ENCODE data around the gene NR1H4. TPM values are rescaled to one million over a fixed set of nuclear protein-coding genes. Genes with fewer than 3 reads are reported as not detected.

Gene NR1H4
- total and polyA plus RNA-seq, 2 of the 8 experiments (the other 6 are each of a cell fraction or from before 2014, with no cell fraction given) = not detected

DNA sequence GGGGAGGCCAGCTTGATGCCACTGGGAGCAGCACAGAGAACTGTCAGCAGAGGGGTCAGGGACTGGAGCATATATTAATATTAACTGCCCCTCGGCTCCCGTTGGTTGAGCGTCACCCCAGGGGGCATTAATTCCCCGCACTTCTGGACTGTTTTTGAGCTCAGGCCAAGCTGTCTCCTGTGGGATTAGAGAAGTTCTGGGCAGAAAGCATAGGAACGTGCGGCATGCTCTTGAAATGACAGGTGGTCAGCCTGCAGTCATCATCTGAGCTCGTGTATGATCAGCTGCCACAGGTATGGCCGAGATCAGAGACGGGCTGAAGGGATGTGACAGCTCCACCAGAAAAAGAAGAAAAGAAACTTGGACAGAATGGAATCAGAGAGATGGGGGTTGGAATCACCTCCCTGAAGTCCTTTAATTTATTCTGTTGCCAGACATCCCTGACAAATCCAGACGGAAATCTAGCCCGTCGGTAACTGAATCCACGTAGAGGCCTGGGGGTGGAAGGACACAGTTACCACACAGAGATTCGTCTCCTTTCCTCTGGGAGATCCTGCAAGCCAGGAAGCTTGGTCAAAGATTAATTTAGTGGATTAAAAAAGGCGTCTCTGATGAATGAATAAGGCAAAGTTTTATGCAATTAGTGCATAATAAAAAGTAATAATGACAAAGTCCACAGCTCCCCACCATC, 23.6 kb downstream of the NR1H4 start:
- Histone ChIP-seq H3K27me3 (replicated peaks in 1 of 4; ENCODE audit: control insufficient read depth in 3 of 4, extremely low read depth in 1 of 4, insufficient read depth in 3 of 4, low read length in 3 of 4) (no peaks in the 10 kb centered on the region), H2BK15ac (ENCODE audit: low read length) (no peak overlapping the region), H2AFZ (ENCODE audit: low read length) (no peak overlapping the region), H2AK5ac (ENCODE audit: low read depth, low read length) (no peak overlapping the region), H3K4me2 (ENCODE audit: insufficient read depth in 1 of 2, low read depth in 2 of 2, low read length in 2 of 2) (no peak overlapping the region), H3K9me3 (ENCODE audit: insufficient read depth in 2 of 2, low read depth in 1 of 2, low read length in 1 of 2) (0 out of 4 replicates have a peak, but pooled peaks cover 0 to 2% of the 10 kb centered on the region in 2 experiments), H4K5ac (ENCODE audit: insufficient read length, low read depth, low read length) (no peak overlapping the region), H3K79me2 (ENCODE audit: control insufficient read depth in 1 of 2, insufficient read depth in 2 of 2, low read length in 2 of 2) (no peaks in the 10 kb centered on the region), H4K20me1 (replicated peaks in 1 of 2; ENCODE audit: control insufficient read depth in 1 of 2, insufficient read depth in 2 of 2, low read length in 2 of 2) (no peaks in the 10 kb centered on the region), H3K36me3 (ENCODE audit: control insufficient read depth in 2 of 4, insufficient read depth in 4 of 4, low read length in 3 of 4) (no peaks in the 10 kb centered on the region), H3K27ac (ENCODE audit: low read depth, low read length) (no peak overlapping the region), H3K14ac (ENCODE audit: insufficient read length) (no peak overlapping the region), H2BK20ac (ENCODE audit: low read length) (no peak overlapping the region), H3K56ac (replicated peaks; ENCODE audit: insufficient read length, low read depth, low read length) (no peak overlapping the region), H3K4me3 (ENCODE audit: extremely low read depth in 1 of 4, insufficient read depth in 2 of 4, low read depth in 3 of 4, low read length in 4 of 4) (no peak overlapping the region), H3K4ac (replicated peaks; ENCODE audit: insufficient read length, low read depth, low read length) (no peak overlapping the region), H2BK12ac (ENCODE audit: low read depth, low read length) (no peak overlapping the region), H3K79me1 (ENCODE audit: low read depth, low read length) (no peaks in the 10 kb centered on the region), H3K18ac (ENCODE audit: extremely low read depth, low read length) (no peak overlapping the region), H2BK5ac (ENCODE audit: low read depth, low read length) (no peak overlapping the region), H2BK120ac (replicated peaks; ENCODE audit: low read depth, low read length) (no peak overlapping the region), H3K23me2 (ENCODE audit: low read depth, low read length) (no peaks in the 10 kb centered on the region), H3K4me1 (replicated peaks in 1 of 4; ENCODE audit: control insufficient read depth in 3 of 4, insufficient read depth in 4 of 4, low read length in 3 of 4) (no peaks in the 10 kb centered on the region), H4K8ac (ENCODE audit: extremely low read depth, insufficient read depth, low read length) (no peak overlapping the region), H4K91ac (replicated peaks; ENCODE audit: insufficient read length, low read length) (no peak overlapping the region), H3K9ac (replicated peaks in 1 of 4; ENCODE audit: extremely low read depth in 1 of 4, low read depth in 3 of 4, low read length in 3 of 4) (no peak overlapping the region), H3K23ac (ENCODE audit: insufficient read length) (no peak overlapping the region)
- whole genome bisulfite sequencing, 2 experiments (ENCODE audit: extremely low coverage in 1 of 2, insufficient coverage in 1 of 2, insufficient read length in 1 of 2, insufficient replicate concordance in 2 of 2, low coverage in 1 of 2, low lambda C conversion rate in 2 of 2, missing lambda C conversion rate in 1 of 2) = 87% methylated on average over 15 of the region's 15 CpGs; no CpG with 5 or more reads in 1 of the 2 experiments
- ChIA-PET CTCF (ENCODE audit: partially characterized antibody) (interaction anchor here (0.6 to 1.3 kb wide), 2 partner anchors 17 to 31 kb away, joined by 5 read pairs; no protein-coding TSS in a partner anchor), POLR2A (ENCODE audit: partially characterized antibody) (no interaction called here)
- DNase-seq (ENCODE audit: low read depth in 1 of 2, low spot score in 2 of 2) (no peak), FAIRE-seq (no peak)
- TF ChIP-seq BRCA1 (IDR thresholded peaks at IDR 0.05; ENCODE audit: low read depth, low read length) = no peak
- no peak for TF ChIP-seq SP2 (IDR thresholded peaks at IDR 0.05; ENCODE audit: low read length)
- no peak for TF ChIP-seq HDAC6 (IDR thresholded peaks at IDR 0.05; ENCODE audit: low read depth, low read length)
- TF ChIP-seq, protein P1, sequence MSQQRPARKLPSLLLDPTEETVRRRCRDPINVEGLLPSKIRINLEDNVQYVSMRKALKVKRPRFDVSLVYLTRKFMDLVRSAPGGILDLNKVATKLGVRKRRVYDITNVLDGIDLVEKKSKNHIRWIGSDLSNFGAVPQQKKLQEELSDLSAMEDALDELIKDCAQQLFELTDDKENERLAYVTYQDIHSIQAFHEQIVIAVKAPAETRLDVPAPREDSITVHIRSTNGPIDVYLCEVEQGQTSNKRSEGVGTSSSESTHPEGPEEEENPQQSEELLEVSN (IDR thresholded peaks at IDR 0.05) = no peak
- TF ChIP-seq EP300 (IDR thresholded peaks at IDR 0.05; ENCODE audit: borderline replicate concordance in 1 of 2, low read depth in 2 of 2, low read length in 2 of 2) = no peak
- TF ChIP-seq BACH1 (IDR thresholded peaks at IDR 0.05; ENCODE audit: low read length) = no peak
- TF ChIP-seq SIRT6 (IDR thresholded peaks at IDR 0.05; ENCODE audit: low read length) = no peak
- TF ChIP-seq, protein P2, sequence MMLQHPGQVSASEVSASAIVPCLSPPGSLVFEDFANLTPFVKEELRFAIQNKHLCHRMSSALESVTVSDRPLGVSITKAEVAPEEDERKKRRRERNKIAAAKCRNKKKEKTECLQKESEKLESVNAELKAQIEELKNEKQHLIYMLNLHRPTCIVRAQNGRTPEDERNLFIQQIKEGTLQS (IDR thresholded peaks at IDR 0.05; ENCODE audit: insufficient read depth, low read depth, low read length) = no peak
- TF ChIP-seq FOSL1 (IDR thresholded peaks at IDR 0.05; ENCODE audit: insufficient read depth, low read depth, low read length) = no peak
- no peak for TF ChIP-seq ASH2L (IDR thresholded peaks at IDR 0.05; ENCODE audit: low read length)
- TF ChIP-seq CHD2 (IDR thresholded peaks at IDR 0.05; ENCODE audit: low read length) = no peak
- TF ChIP-seq KDM4A (IDR thresholded peaks at IDR 0.05; ENCODE audit: low read depth, low read length, severe bottlenecking) = no peak

Data from H1 (cell line).